Epithelial cell of proximal tubule (primary cell): ENCODE data around the gene SRGAP1. TPM values are rescaled to one million over a fixed set of nuclear protein-coding genes. Genes with fewer than 3 reads are reported as not detected.

Experiments
- DNase-seq: peaks from one replicate; pipeline ENCODE4 v3.0.0-alpha.2; 2011; ENCODE audit warnings: low read depth
- H3K4me3 ChIP-seq: 2 replicates; pipeline ENCODE4 v1.5.1; 2011; ENCODE audit warnings: low read depth, mild to moderate bottlenecking, low read length
- CTCF ChIP-seq: conservative IDR thresholded peaks from 2 replicates; pipeline ENCODE4 v1.5.1; 2012; ENCODE audit warnings: low read depth, mild to moderate bottlenecking, low read length
- total RNA-seq: library from RNA; depleted of rRNA; stranded (reverse); fragments of >200 nt; gene quantifications from 2 replicates; pipeline ENCODE4 v1.2.3, GENCODE V29; 2015

Gene SRGAP1
- total RNA-seq, 1 donor from 2014 or later: 9.4 TPM

GRCh38 chr12:63820427-63820826 lies 24.1 kb upstream of the SRGAP1 start:
- no peak for TF ChIP-seq CTCF

GRCh38 chr12:63821781-63822251 lies 22.7 kb upstream of the SRGAP1 start:
- TF ChIP-seq CTCF: no peak
- DNase-seq: no peak
- peak overlapping the region; percentile 66 for H3K4me3 ChIP-seq

More at GRCh38 chr12:63820427-63820826, 24.1 kb upstream of the SRGAP1 start:
- DNase-seq: no peak
- H3K4me3 ChIP-seq: no peak overlapping the region

GRCh38 chr12:63822352-63822751 lies 22.1 kb upstream of the SRGAP1 start:
- DNase-seq: no peak
- no peak for TF ChIP-seq CTCF
- peak overlapping the region; percentile 66 for H3K4me3 ChIP-seq

GRCh38 chr12:63823040-63823439 lies 21.5 kb upstream of the SRGAP1 start:
- no peak for DNase-seq
- no peak for TF ChIP-seq CTCF
- no peak overlapping the region for H3K4me3 ChIP-seq

- DNase-seq: no peak
- H3K4me3 ChIP-seq: no peak overlapping the region
- peak; percentile 82 for TF ChIP-seq CTCF
Measured at GRCh38 chr12:63826006-63826585, 18.4 kb upstream of the SRGAP1 start.

GRCh38 chr12:63828867-63829266 lies 15.6 kb upstream of the SRGAP1 start:
- H3K4me3 ChIP-seq: no peak overlapping the region
- DNase-seq: no peak
- no peak for TF ChIP-seq CTCF

- no peak for TF ChIP-seq CTCF
- no peak overlapping the region for H3K4me3 ChIP-seq
- DNase-seq: no peak
Measured at GRCh38 chr12:63836046-63836445, 8.5 kb upstream of the SRGAP1 start.
